Endothelial cell of umbilical vein (primary cell): ENCODE measurements around the gene MRNIP. TPM values are rescaled to one million over a fixed set of nuclear protein-coding genes. Genes with fewer than 3 reads are reported as not detected.

Experiments
- BruUV-seq: library from RNA; stranded (reverse); fragments of 400-500 nt; replicated peaks from 2 replicates; lab custom pipeline; 2021; lab: Mats Ljungman, UMichigan
- CTCF ChIA-PET: fragments of 300-600, 350-600 bp; sonication (Branson Sonifier 250); formaldehyde crosslinking; loops from one replicate; lab custom pipeline; 2021; ENCODE audit warnings: antibody characterized with exemption, inconsistent platforms; lab: Charles Lee
- POLR2A ChIA-PET: fragments of 300-600, 350-600 bp; sonication (Branson Sonifier 250); formaldehyde crosslinking; loops from one replicate; lab custom pipeline; 2021; ENCODE audit warnings: antibody characterized with exemption, inconsistent platforms; lab: Charles Lee
- DNase-seq: peaks from one replicate; pipeline ENCODE4 v3.0.0-alpha.2; 2011; ENCODE audit warnings: low read depth, low spot score
- FAIRE-seq: peaks from 2 replicates; lab custom pipeline; 2011; peaks lifted over from hg19 to GRCh38; lab: Jason Lieb, UNC
- H2AFZ ChIP-seq: 2 replicates; pipeline ENCODE4 v1.6.0; 2012; ENCODE audit warnings: low read depth, low read length, control low read depth, inconsistent platforms
- H3K27ac ChIP-seq: 2 replicates; pipeline ENCODE4 v1.5.1; 2011; ENCODE audit warnings: low read depth, mild to moderate bottlenecking, control low read depth, low read length, moderate library complexity; ENCODE audit not compliant: insufficient read depth
- H3K27me3 ChIP-seq, 2 experiments: 2 replicates each; pipeline versions ENCODE4 v1.6.0 to v1.6.1; 2011; ENCODE audit warnings: low read length in 2 of 2, mixed read lengths in 1 of 2; ENCODE audit not compliant: control insufficient read depth in 2 of 2, insufficient read depth in 2 of 2
- H3K36me3 ChIP-seq, 2 experiments: 2 replicates in 1 of 2; 3 replicates in 1 of 2; pipeline ENCODE4 v1.5.1; 2011; ENCODE audit warnings: low read length in 2 of 2, mild to moderate bottlenecking in 1 of 2, moderate library complexity in 1 of 2; ENCODE audit not compliant: control insufficient read depth in 2 of 2, insufficient read depth in 2 of 2; ENCODE audit errors: extremely low read depth in 1 of 2
- H3K4me1 ChIP-seq: 3 replicates; pipeline ENCODE4 v1.5.1; 2011; ENCODE audit warnings: mild to moderate bottlenecking, low read length; ENCODE audit not compliant: control insufficient read depth, insufficient read depth; ENCODE audit errors: extremely low read depth
- H3K4me2 ChIP-seq: 2 replicates; pipeline ENCODE4 v1.6.1; 2011; ENCODE audit warnings: low read length, control low read depth, mixed read lengths; ENCODE audit not compliant: insufficient read depth
- H3K4me3 ChIP-seq, 3 experiments: fragments of 200-600 bp in 1 of 3; sonication (generic), shearing (Covaris generic) in 1 of 3; replicated peaks in 1 of 3; 2 replicates each; pipeline ENCODE4 v1.5.1; 2011 to 2016; ENCODE audit warnings: control low read depth in 3 of 3, low read length in 3 of 3, mild to moderate bottlenecking in 2 of 3, inconsistent platforms in 1 of 3, low read depth in 1 of 3, moderate library complexity in 1 of 3; ENCODE audit not compliant: insufficient read depth in 1 of 3
- H3K79me2 ChIP-seq: 2 replicates; pipeline ENCODE4 v1.6.0; 2012; ENCODE audit warnings: low read length, inconsistent platforms; ENCODE audit not compliant: control insufficient read depth, insufficient read depth
- H3K9ac ChIP-seq: replicated peaks from 2 replicates; pipeline ENCODE3; 2011; ENCODE audit warnings: low read length, control low read depth; ENCODE audit not compliant: insufficient read depth; ENCODE audit errors: extremely low read depth
- H3K9me1 ChIP-seq: replicated peaks from 3 replicates; pipeline ENCODE4 v1.6.0; 2011; ENCODE audit warnings: mild to moderate bottlenecking, low read length; ENCODE audit not compliant: control insufficient read depth, insufficient read depth; ENCODE audit errors: extremely low read depth
- H3K9me3 ChIP-seq: replicated peaks from 2 replicates; pipeline ENCODE4 v1.5.1; 2012; ENCODE audit warnings: low read length, inconsistent platforms; ENCODE audit not compliant: control insufficient read depth, insufficient read depth
- H4K20me1 ChIP-seq: replicated peaks from 2 replicates; pipeline ENCODE3; 2011; ENCODE audit warnings: mild to moderate bottlenecking, low read length; ENCODE audit not compliant: control insufficient read depth, insufficient read depth; ENCODE audit errors: extremely low read depth
- EZH2 ChIP-seq: IDR thresholded peaks from 2 replicates; pipeline ENCODE4 v1.6.1; 2012; ENCODE audit warnings: borderline replicate concordance, low read depth, mild to moderate bottlenecking, moderate library complexity, low read length, inconsistent platforms; ENCODE audit not compliant: severe bottlenecking
- FOS ChIP-seq: IDR thresholded peaks from 2 replicates; pipeline ENCODE4 v1.6.1; 2011; ENCODE audit warnings: mild to moderate bottlenecking, low read length, moderate library complexity, borderline replicate concordance; ENCODE audit not compliant: insufficient read depth
- GATA2 ChIP-seq: IDR thresholded peaks from 2 replicates; pipeline ENCODE4 v1.7.0; 2011; ENCODE audit warnings: low read depth, mild to moderate bottlenecking, moderate library complexity, mixed read lengths, low read length; ENCODE audit not compliant: insufficient read length, insufficient read depth
- JUN ChIP-seq: IDR thresholded peaks from 2 replicates; pipeline ENCODE4 v1.6.1; 2011; ENCODE audit warnings: borderline replicate concordance, low read depth; ENCODE audit not compliant: insufficient read length, insufficient read depth
- MYC ChIP-seq: IDR thresholded peaks from one replicate; pipeline ENCODE4 v1.6.1; 2011; ENCODE audit warnings: mild to moderate bottlenecking, low read depth, low read length
- POLR2A ChIP-seq: IDR thresholded peaks from 2 replicates; pipeline ENCODE4 v1.6.1; 2012; ENCODE audit warnings: low read depth, mild to moderate bottlenecking, control low read depth, low read length
- POLR2AphosphoS5 ChIP-seq: IDR thresholded peaks from 2 replicates; pipeline ENCODE4 v1.6.1; 2012; ENCODE audit warnings: low read depth, mild to moderate bottlenecking, control low read depth, low read length, moderate library complexity; ENCODE audit not compliant: insufficient read depth
- dilution Hi-C: fragments of 300-500 bp; cut with MboI; formaldehyde crosslinking; loops from one replicate; pipeline ENCODE4 v1.15.0; 2019; ENCODE audit warnings: low sequenced_read_pairs; ENCODE audit not compliant: extremely low pct_ligation_motif_present
- intact Hi-C: fragments of 100-400 bp; cut with micrococcal nuclease; formaldehyde crosslinking; loops from one replicate; pipeline ENCODE4 v1.10.0; 2022
- polyA plus RNA-seq, 4 experiments: library from polyadenylated mRNA; depleted of rRNA in 3 of 4; stranded (reverse) in 3 of 4; unstranded in 1 of 4; fragments of >200 nt; gene quantifications; 2 replicates each; pipeline versions ENCODE4 v1.2.1 to v1.2.3, GENCODE V29; 2011 to 2012; ENCODE audit warnings: missing spikeins in 1 of 4
- total RNA-seq: library from RNA; stranded (reverse); gene quantifications from 2 replicates; pipeline ENCODE4 v1.2.3, GENCODE V29; 2021
- TF ChIP-seq, protein P1 (sequence below): IDR thresholded peaks from 2 replicates; pipeline ENCODE4 v1.6.1; 2011; ENCODE audit not compliant: insufficient read depth, insufficient read length
- TF ChIP-seq, protein P2 (sequence below), 2 donors: IDR thresholded peaks; 1 replicate in 1 of 2; 2 replicates in 1 of 2; pipeline ENCODE4 v1.5.1; 2011; ENCODE audit warnings: low read length in 2 of 2, mild to moderate bottlenecking in 2 of 2, moderate library complexity in 2 of 2, control low read depth in 1 of 2, inconsistent platforms in 1 of 2, low read depth in 1 of 2; ENCODE audit not compliant: insufficient read depth in 1 of 2; ENCODE audit errors: extremely low read depth in 1 of 2

MRNIP gene
- total and polyA plus RNA-seq, 2 donors (not counting 3 experiments of a cell fraction or from before 2014, with no cell fraction given): 17.1 to 19.1 TPM

DNA sequence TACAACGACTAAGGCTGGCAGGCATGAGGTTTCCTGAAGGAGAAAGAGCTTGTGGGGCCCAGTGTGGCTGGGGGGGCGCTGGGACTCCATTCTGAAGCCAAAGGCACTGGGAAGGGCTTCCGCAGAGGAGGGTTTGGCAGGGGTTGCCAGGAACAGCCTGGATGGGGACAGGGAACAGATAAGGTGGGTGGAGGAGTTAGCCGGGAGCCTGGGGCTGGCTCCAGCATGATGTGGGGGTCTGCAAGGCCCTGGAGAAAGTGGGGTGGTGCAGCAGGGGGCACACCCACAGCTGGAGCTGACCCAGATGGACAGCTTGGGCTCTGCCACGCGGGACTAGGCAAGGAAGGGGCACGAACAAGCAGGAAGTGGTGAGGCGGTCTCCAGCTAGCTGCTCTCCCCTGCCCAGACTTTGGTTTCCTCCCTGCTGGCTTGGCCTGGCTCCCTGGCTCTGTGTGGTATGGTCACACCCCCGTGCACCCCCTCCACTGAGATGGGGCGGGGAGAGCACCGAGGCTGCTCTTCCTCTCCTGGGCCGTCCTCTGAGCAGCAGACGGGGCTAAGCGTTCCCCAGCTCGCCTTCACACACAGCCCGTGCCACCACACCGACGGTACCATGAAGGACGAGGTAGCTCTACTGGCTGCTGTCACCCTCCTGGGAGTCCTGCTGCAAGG is 65.0 kb downstream of the MRNIP start, which contains the start of gene LTC4S:
TSS of gene LTC4S (plus strand) at position 519 of the 672 bp plus-strand sequence. CDS start at position 614, 95 bp downstream.
- H3K79me2 ChIP-seq: no peaks in the 10 kb centered on the region
- no peaks in the 10 kb centered on the region for H4K20me1 ChIP-seq
- no TSS peak for BruUV-seq
- ChIA-PET CTCF (interaction anchor here (0.6 to 8.8 kb wide), 8 partner anchors 9 to 61 kb away, joined by 3 to 103 read pairs (median 3); partner anchors contain the start of gene MAML1), POLR2A (no interaction called here)
- H3K9me3 ChIP-seq: no peaks in the 10 kb centered on the region
- dilution Hi-C loops (no loop called here), intact Hi-C loops (loop anchor here (10.0 kb wide), 1 partner anchor 129 kb away; no protein-coding TSS in a partner anchor)
- DNase-seq (peak; percentile 52), FAIRE-seq (peak; percentile 52)
- H3K9ac ChIP-seq: no peak within 1 kb of the TSS
- H2AFZ ChIP-seq: no peak within 1 kb of the TSS
- TF ChIP-seq JUN: no peak
- no peak for TF ChIP-seq POLR2A
- no peak for TF ChIP-seq MYC
- TF ChIP-seq, protein P1, sequence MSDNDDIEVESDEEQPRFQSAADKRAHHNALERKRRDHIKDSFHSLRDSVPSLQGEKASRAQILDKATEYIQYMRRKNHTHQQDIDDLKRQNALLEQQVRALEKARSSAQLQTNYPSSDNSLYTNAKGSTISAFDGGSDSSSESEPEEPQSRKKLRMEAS: no peak
- no peak for TF ChIP-seq EZH2
- TF ChIP-seq GATA2: no peak
- TF ChIP-seq, protein P2, sequence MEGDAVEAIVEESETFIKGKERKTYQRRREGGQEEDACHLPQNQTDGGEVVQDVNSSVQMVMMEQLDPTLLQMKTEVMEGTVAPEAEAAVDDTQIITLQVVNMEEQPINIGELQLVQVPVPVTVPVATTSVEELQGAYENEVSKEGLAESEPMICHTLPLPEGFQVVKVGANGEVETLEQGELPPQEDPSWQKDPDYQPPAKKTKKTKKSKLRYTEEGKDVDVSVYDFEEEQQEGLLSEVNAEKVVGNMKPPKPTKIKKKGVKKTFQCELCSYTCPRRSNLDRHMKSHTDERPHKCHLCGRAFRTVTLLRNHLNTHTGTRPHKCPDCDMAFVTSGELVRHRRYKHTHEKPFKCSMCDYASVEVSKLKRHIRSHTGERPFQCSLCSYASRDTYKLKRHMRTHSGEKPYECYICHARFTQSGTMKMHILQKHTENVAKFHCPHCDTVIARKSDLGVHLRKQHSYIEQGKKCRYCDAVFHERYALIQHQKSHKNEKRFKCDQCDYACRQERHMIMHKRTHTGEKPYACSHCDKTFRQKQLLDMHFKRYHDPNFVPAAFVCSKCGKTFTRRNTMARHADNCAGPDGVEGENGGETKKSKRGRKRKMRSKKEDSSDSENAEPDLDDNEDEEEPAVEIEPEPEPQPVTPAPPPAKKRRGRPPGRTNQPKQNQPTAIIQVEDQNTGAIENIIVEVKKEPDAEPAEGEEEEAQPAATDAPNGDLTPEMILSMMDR (IDR thresholded peaks at IDR 0.05; ENCODE audit: extremely low read depth in 1 of 2, insufficient read depth in 1 of 2, low read depth in 1 of 2, low read length in 2 of 2): no peak
- TF ChIP-seq POLR2AphosphoS5: no peak
- no peak for TF ChIP-seq FOS
- no peak within 1 kb of the TSS for H3K4me2 ChIP-seq
- no peak within 1 kb of the TSS for H3K27ac ChIP-seq
- peaks cover 2 to 10% of the 10 kb centered on the region in 2 experiments for H3K36me3 ChIP-seq
- no peak within 1 kb of the TSS for H3K4me3 ChIP-seq
- H3K9me1 ChIP-seq: no peaks in the 10 kb centered on the region
- no peaks in the 10 kb centered on the region for H3K27me3 ChIP-seq
- H3K4me1 ChIP-seq: peaks cover 10% of the 10 kb centered on the region
